Measurements from ENCODE around the gene PLAA. TPM values are rescaled to one million over a fixed set of nuclear protein-coding genes. Genes with fewer than 3 reads are reported as not detected.

PLAA gene
- polyA plus RNA-seq (ENCODE audit: insufficient read length): 32.5 TPM

- DNase-seq: peak; percentile 92
These were observed at the start of gene PLAA for GRCh38 chr9:26946753-26947727. Gene PLAA (minus strand): TSS chr9:26947242. CDS start chr9:26947045, 197 bp downstream.

- DNase-seq: no peak
These were observed 48.8 kb upstream of the PLAA start for GRCh38 chr9:26995810-26996209.

- DNase-seq: no peak
These were observed 36.3 kb upstream of the PLAA start for GRCh38 chr9:26983340-26983739.

GRCh38 chr9:26975728-26976707 lies 29.0 kb upstream of the PLAA start:
- peak; percentile 24 for DNase-seq

GRCh38 chr9:26974927-26975326 lies 27.9 kb upstream of the PLAA start:
- no peak for DNase-seq

- DNase-seq: no peak
These were observed 26.9 kb upstream of the PLAA start for GRCh38 chr9:26973989-26974388.

- no peak for DNase-seq
These were observed 24.7 kb upstream of the PLAA start for GRCh38 chr9:26971721-26972120.

- DNase-seq: no peak
These were observed 9.8 kb upstream of the PLAA start for GRCh38 chr9:26956860-26957233.

- peak; percentile 98 for DNase-seq
These were observed 9.1 kb upstream of the PLAA start, which contains the start of gene IFT74 for GRCh38 chr9:26955921-26956859. Gene IFT74 (plus strand): TSS chr9:26956412. CDS start chr9:26961968, 5,556 bp downstream.

GRCh38 chr9:26955222-26955903 lies 8.3 kb upstream of the PLAA start:
- no peak for DNase-seq

GRCh38 chr9:26954050-26954508 lies 7.0 kb upstream of the PLAA start:
- no peak for DNase-seq

- no peak for DNase-seq
These were observed 4.8 kb upstream of the PLAA start for GRCh38 chr9:26951794-26952193.

- DNase-seq: no peak
These were observed 3.5 kb upstream of the PLAA start for GRCh38 chr9:26950521-26950920.

- no peak for DNase-seq
These were observed 2.6 kb upstream of the PLAA start for GRCh38 chr9:26949637-26950069.

- DNase-seq: no peak
These were observed 694 bp upstream of the PLAA start for GRCh38 chr9:26947736-26948135.

- DNase-seq: no peak
These were observed 1.5 kb downstream of the PLAA start for GRCh38 chr9:26945591-26945990.

GRCh38 chr9:26940779-26941178 lies 6.3 kb downstream of the PLAA start:
- DNase-seq: no peak

- no peak for DNase-seq
These were observed 6.9 kb downstream of the PLAA start for GRCh38 chr9:26939955-26940711.

GRCh38 chr9:26937816-26938371 lies 9.1 kb downstream of the PLAA start:
- DNase-seq: no peak

- no peak for DNase-seq
These were observed 11.2 kb downstream of the PLAA start for GRCh38 chr9:26935847-26936246.
